ENCODE measurements around the gene MEGF6. TPM values are rescaled to one million over a fixed set of nuclear protein-coding genes. Genes with fewer than 3 reads are reported as not detected.
"Not testable (repeated sequence)": the region's sequence is repeated elsewhere in the genome, so short reads cannot be mapped to it uniquely, and the experiment has no call there.

The MEGF6 gene
- total RNA-seq, 8 experiments from 2014 or later = 0.40 to 14.0 (median 2.0) TPM

- Histone ChIP-seq H3K27ac (no peak overlapping the region), H3K4me3 (no peak overlapping the region), H3K4me1 (replicated peaks in 1 of 2) (peaks cover 31 to 42% of the 10 kb centered on the region in 2 donors)
- ATAC-seq (replicated peaks in 6 of 8) = peak in 6 of 8 experiments; percentile 38 to 63 (median 46)
- in situ Hi-C loops (cut with MboI; ENCODE audit: low pct_unique_long_range_greater_than_20kb in 2 of 9, low sequenced_read_pairs in 9 of 9, unreplicated experiment in 9 of 9) = no loop called here
- 20 to 93% (median 70%) methylated on average over 1 to 22 of the region's 27 CpGs; no CpG with 5 or more reads in 4 of the 10 experiments for WGBS, 10 experiments
Observed at GRCh38 chr1:3590139-3590763, 21.1 kb downstream of the MEGF6 start.

DNA sequence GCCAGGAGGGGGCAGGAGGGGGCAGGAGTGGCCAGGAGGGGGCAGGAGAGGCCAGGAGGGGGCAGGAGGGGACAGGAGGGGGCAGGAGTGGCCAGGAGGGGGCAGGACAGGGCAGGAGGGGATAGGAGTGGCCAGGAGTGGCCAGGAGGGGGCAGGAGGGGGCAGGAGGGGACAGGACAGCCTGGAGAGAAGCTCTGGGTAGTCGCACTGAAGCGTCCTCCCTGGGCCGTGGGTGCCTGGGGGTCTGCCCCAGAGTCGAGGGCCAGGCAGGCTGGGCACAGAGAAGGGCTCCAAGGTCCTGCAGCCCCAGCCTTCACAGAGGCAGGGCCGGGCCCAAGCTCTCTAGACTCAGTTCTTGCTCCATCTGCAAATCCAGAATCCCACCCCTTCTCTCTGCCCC, 22.9 kb downstream of the MEGF6 start:
- in situ Hi-C loops (cut with MboI; ENCODE audit: low pct_unique_long_range_greater_than_20kb in 2 of 9, low sequenced_read_pairs in 9 of 9, unreplicated experiment in 9 of 9) = no loop called here
- no peak for ATAC-seq (replicated peaks in 6 of 8)

DNA sequence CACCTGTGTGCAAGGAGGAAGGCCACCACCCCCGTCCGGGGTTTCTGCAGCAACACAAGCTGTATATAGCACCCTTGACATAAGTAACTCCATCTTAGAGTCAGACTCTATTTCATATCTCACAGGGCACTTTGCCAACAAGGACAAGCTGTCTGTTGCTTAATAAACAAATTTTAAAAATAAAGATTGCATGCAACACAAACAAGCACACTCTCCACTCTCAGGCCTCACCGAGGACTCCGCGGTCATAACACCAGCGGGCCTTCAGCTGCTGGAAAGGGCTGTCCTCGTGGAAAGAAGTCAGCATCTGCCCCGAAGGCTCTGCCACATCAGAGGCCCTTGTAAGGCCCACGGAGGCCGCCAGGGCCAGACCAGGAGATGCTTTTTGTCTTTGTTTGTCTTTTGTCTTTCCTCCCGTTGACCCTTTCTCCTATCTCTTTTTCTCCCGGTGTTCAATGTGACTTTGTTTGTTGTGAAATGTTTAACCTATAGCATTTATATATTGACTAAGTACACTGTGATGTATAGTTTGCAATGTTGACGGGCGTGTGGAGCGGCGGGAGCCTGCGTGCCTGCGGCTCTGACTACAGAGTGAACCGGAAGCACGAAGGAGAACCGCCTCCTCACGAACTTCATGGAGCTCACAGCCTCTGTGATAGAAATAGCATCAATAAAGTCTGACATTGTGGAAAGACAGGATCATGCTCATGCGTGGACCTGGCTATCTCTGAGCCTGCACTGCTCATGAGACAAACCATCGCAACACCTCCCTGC, 24.1 kb downstream of the MEGF6 start:
- peak overlapping the region in 1 of 2 donors; percentile 1 for H3K27ac ChIP-seq
- 0 to 81% (median 68%) methylated on average over 1 to 24 of the region's 24 CpGs for WGBS, 10 experiments
- ATAC-seq (replicated peaks in 6 of 8) = peak in 6 of 8 experiments; percentile 22 to 79 (median 76)

More for the DNA sequence above, 22.9 kb downstream of the MEGF6 start:
- H3K27ac ChIP-seq = no peak overlapping the region
- no CpG with 5 or more reads among the region's 5 CpGs for WGBS, 10 experiments
- peaks cover 26 to 37% of the 10 kb centered on the region in 2 donors for H3K4me1 ChIP-seq (replicated peaks in 1 of 2)
- no peak overlapping the region for H3K4me3 ChIP-seq

GRCh38 chr1:3585940-3586568, 25.3 kb downstream of the MEGF6 start:
- Histone ChIP-seq H3K27ac (no peak overlapping the region), H3K4me3 (no peak overlapping the region), H3K4me1 (replicated peaks in 1 of 2) (peaks cover 39 to 41% of the 10 kb centered on the region in 2 donors)
- in situ Hi-C loops (cut with MboI; ENCODE audit: low pct_unique_long_range_greater_than_20kb in 2 of 9, low sequenced_read_pairs in 9 of 9, unreplicated experiment in 9 of 9) = no loop called here
- WGBS, 10 experiments = 33 to 100% (median 90%) methylated on average over 1 to 7 of the region's 19 CpGs; no CpG with 5 or more reads in 3 of the 10 experiments
- no peak for ATAC-seq (replicated peaks in 6 of 8)

More for the DNA sequence above, 24.1 kb downstream of the MEGF6 start:
- Histone ChIP-seq H3K4me1 (replicated peaks in 1 of 2) (peaks cover 30 to 31% of the 10 kb centered on the region in 2 donors), H3K4me3 (no peak overlapping the region)
- in situ Hi-C loops (cut with MboI; ENCODE audit: low pct_unique_long_range_greater_than_20kb in 2 of 9, low sequenced_read_pairs in 9 of 9, unreplicated experiment in 9 of 9) = no loop called here

DNA sequence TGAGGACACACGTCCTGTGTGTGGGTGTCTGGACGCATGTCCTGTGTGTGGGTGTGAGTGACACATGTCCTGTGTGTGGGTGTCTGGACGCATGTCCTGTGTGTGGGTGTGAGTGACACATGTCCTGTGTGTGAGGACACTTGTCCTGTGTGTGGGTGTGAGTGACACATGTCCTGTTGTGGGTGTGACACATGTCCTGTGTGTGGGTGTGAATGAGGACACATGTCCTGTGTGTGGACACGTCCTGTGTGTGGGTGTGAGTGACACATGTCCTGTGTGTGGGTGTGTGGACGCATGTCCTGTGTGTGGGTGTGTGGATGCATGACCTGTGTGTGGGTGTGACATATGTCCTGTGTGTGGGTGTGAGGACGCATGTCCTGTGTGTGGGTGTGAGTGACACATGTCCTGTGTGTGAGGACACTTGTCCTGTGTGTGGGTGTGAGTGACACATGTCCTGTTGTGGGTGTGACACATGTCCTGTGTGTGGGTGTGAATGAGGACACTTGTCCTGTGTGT, 25.9 kb downstream of the MEGF6 start:
- H3K27ac ChIP-seq; ATAC-seq (replicated peaks in 6 of 8); H3K4me3 ChIP-seq; in situ Hi-C loops (cut with MboI; ENCODE audit: low pct_unique_long_range_greater_than_20kb in 2 of 9, low sequenced_read_pairs in 9 of 9, unreplicated experiment in 9 of 9): not testable (repeated sequence)
- peaks cover 33 to 35% of the 10 kb centered on the region in 2 donors for H3K4me1 ChIP-seq (replicated peaks in 1 of 2)
- 0 to 93% (median 78%) methylated on average over 1 to 6 of the region's 6 CpGs; no CpG with 5 or more reads in 6 of the 10 experiments for WGBS, 10 experiments

DNA sequence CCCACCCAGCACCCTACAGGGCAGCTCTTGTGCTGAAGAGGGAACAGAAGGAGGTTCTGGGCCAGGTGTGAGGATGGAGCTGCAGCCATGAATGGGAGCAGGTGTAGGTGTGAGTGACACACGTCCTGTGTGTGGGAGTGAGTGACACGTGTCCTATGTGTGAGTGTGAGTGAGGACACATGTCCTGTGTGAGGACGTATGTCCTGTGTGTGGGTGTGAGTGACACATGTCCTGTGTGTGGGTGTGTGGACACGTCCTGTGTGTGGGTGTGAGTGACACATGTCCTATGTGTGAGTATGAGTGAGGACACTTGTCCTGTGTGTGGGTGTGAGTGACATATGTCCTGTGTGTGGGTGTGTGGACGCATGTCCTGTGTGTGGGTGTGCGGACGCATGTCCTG, 26.4 kb downstream of the MEGF6 start:
- in situ Hi-C loops (cut with MboI; ENCODE audit: low pct_unique_long_range_greater_than_20kb in 2 of 9, low sequenced_read_pairs in 9 of 9, unreplicated experiment in 9 of 9) = no loop called here
- peaks cover 28 to 30% of the 10 kb centered on the region in 2 donors for H3K4me1 ChIP-seq (replicated peaks in 1 of 2)
- H3K4me3 ChIP-seq = no peak overlapping the region
- no peak overlapping the region for H3K27ac ChIP-seq
- WGBS, 10 experiments = 20 to 100% (median 82%) methylated on average over 1 to 6 of the region's 7 CpGs; no CpG with 5 or more reads in 4 of the 10 experiments
- ATAC-seq (replicated peaks in 6 of 8) = no peak

GRCh38 chr1:3583751-3584150, 27.6 kb downstream of the MEGF6 start:
- H3K27ac ChIP-seq; in situ Hi-C loops (cut with MboI; ENCODE audit: low pct_unique_long_range_greater_than_20kb in 2 of 9, low sequenced_read_pairs in 9 of 9, unreplicated experiment in 9 of 9); ATAC-seq (replicated peaks in 6 of 8); H3K4me3 ChIP-seq: not testable (repeated sequence)
- peaks cover 21 to 22% of the 10 kb centered on the region in 2 donors for H3K4me1 ChIP-seq (replicated peaks in 1 of 2)
- 0 to 94% methylated on average over 1 to 3 of the region's 21 CpGs; no CpG with 5 or more reads in 8 of the 10 experiments for WGBS, 10 experiments

GRCh38 chr1:3581296-3582036, 29.8 kb downstream of the MEGF6 start:
- 0 to 74% (median 40%) methylated on average over 1 to 8 of the region's 16 CpGs; no CpG with 5 or more reads in 5 of the 10 experiments for WGBS, 10 experiments
- no peak overlapping the region for H3K4me3 ChIP-seq
- peak overlapping the region in 1 of 2 donors; percentile 32 for H3K27ac ChIP-seq
- ATAC-seq (replicated peaks in 6 of 8) = peak in 5 of 8 experiments; percentile 18 to 52 (median 37)
- in situ Hi-C loops (cut with MboI; ENCODE audit: low pct_unique_long_range_greater_than_20kb in 2 of 9, low sequenced_read_pairs in 9 of 9, unreplicated experiment in 9 of 9) = no loop called here
- H3K4me1 ChIP-seq (replicated peaks in 1 of 2) = peaks cover 20 to 23% of the 10 kb centered on the region in 2 donors

DNA sequence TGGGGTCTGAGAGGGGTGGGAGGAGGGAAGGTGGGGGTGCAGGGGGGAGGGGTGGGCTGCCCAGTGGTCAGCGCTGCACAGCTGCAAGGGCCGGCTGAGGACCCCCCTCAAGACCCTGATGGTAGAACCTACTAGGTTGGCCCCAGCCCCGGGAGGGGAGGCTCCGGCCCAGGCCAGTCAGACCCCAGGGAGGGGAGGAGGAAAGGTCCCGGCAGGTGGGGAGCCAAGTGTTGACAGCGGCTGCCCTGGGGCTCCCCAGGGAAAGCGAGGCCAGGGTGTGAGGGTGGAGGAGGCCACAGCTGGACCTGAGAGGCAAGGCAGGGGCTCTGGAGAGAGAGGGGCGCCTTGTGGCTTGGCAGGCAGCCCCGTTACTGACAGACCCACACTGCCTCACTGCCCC, 31.1 kb downstream of the MEGF6 start:
- WGBS, 10 experiments = no CpG with 5 or more reads among the region's 9 CpGs
- Histone ChIP-seq H3K4me3 (no peak overlapping the region), H3K4me1 (replicated peaks in 1 of 2) (peaks cover 20 to 23% of the 10 kb centered on the region in 2 donors), H3K27ac (no peak overlapping the region)
- no peak for ATAC-seq (replicated peaks in 6 of 8)
- in situ Hi-C loops (cut with MboI; ENCODE audit: low pct_unique_long_range_greater_than_20kb in 2 of 9, low sequenced_read_pairs in 9 of 9, unreplicated experiment in 9 of 9) = no loop called here

DNA sequence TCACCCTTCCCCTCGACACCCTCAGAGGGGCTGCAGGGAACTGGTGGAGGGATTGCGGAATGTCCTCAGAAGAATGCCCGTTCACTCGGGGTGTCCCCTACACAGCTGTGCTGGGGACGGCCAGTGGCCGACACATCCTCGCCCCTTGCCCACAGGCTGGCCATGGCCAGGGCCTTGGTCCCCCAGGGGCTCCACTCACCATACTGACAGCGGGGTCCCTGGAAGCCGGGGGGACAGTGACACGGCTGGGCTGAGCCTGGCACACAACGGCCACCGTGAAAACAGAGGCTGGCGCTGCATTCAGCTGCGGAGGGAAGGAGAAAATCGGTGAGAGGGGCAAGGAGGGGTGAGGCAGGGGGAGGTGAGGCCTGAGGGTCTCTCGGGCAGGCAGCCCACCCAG, 31.7 kb downstream of the MEGF6 start:
- H3K4me3 ChIP-seq = no peak overlapping the region
- H3K27ac ChIP-seq = no peak overlapping the region
- WGBS, 10 experiments = 80 to 100% (median 86%) methylated on average over 1 to 5 of the region's 16 CpGs; no CpG with 5 or more reads in 4 of the 10 experiments
- peaks cover 20 to 23% of the 10 kb centered on the region in 2 donors for H3K4me1 ChIP-seq (replicated peaks in 1 of 2)
- in situ Hi-C loops (cut with MboI; ENCODE audit: low pct_unique_long_range_greater_than_20kb in 2 of 9, low sequenced_read_pairs in 9 of 9, unreplicated experiment in 9 of 9) = no loop called here
- ATAC-seq (replicated peaks in 6 of 8) = no peak

DNA sequence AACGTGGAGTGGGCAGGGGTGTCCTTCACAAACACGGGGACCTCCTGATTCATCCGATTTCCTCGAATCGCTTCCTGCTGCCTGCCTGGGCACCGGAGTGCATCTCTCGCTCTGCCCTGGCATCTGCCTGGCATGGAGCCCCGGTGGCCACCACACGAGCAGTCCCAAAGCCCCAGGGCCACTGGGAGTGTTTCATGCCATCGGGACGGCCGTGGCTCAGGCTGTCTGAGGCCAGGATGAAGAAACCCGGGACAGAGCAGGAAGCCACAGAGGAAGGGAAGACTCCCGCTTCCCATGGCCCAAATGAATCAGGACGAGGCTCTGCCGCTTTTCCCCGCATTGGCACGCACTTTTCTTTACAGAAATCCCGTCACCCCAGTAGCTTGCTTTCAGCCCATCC, 32.4 kb downstream of the MEGF6 start:
- WGBS, 10 experiments = 40 to 93% (median 72%) methylated on average over 1 to 18 of the region's 19 CpGs; no CpG with 5 or more reads in 3 of the 10 experiments
- Histone ChIP-seq H3K4me3 (no peak overlapping the region), H3K4me1 (replicated peaks in 1 of 2) (peaks cover 20 to 23% of the 10 kb centered on the region in 2 donors), H3K27ac (no peak overlapping the region)
- in situ Hi-C loops (cut with MboI; ENCODE audit: low pct_unique_long_range_greater_than_20kb in 2 of 9, low sequenced_read_pairs in 9 of 9, unreplicated experiment in 9 of 9) = no loop called here
- ATAC-seq (replicated peaks in 6 of 8) = no peak

- no peak overlapping the region for H3K4me3 ChIP-seq
- H3K27ac ChIP-seq = no peak overlapping the region
- peaks cover 20 to 25% of the 10 kb centered on the region in 2 donors for H3K4me1 ChIP-seq (replicated peaks in 1 of 2)
- in situ Hi-C loops (cut with MboI; ENCODE audit: low pct_unique_long_range_greater_than_20kb in 2 of 9, low sequenced_read_pairs in 9 of 9, unreplicated experiment in 9 of 9) = no loop called here
- ATAC-seq (replicated peaks in 6 of 8) = no peak
- WGBS, 10 experiments = 90 to 100% methylated on average over 1 to 8 of the region's 8 CpGs; no CpG with 5 or more reads in 8 of the 10 experiments
Observed at GRCh38 chr1:3578433-3578805, 32.9 kb downstream of the MEGF6 start.

All from motor neuron (in vitro differentiated cells).